HCT116 (cell line): ENCODE data around the gene THSD4. TPM values are rescaled to one million over a fixed set of nuclear protein-coding genes. Genes with fewer than 3 reads are reported as not detected.

Source experiments
- ATAC-seq: fragments of 200-7000 bp; cut with Tn5 transposase; 2 replicates; pipeline ENCODE4 v1.9.1; 2020; ENCODE audit warnings: mild to moderate bottlenecking, moderate library complexity
- BruUV-seq: library from RNA; stranded (reverse); fragments of 400-500 nt; replicated peaks from 2 replicates; lab custom pipeline; 2021; lab: Mats Ljungman, UMichigan
- CTCF ChIA-PET: fragments of 300-600 bp; sonication (Branson Sonifier 250); formaldehyde crosslinking; loops from one replicate; lab custom pipeline; 2021; ENCODE audit warnings: antibody characterized with exemption; lab: Charles Lee
- POLR2A ChIA-PET: fragments of 300-600, 350-600 bp; sonication (Branson Sonifier 250); formaldehyde crosslinking; loops from one replicate; lab custom pipeline; 2021; ENCODE audit warnings: antibody characterized with exemption; lab: Charles Lee
- RAD21 ChIA-PET, 2 experiments: fragments of 300-600 bp; sonication (Branson Sonifier 250); formaldehyde crosslinking; loops; one replicate each; lab custom pipeline; 2023; ENCODE audit warnings: low total read pairs in 2 of 2; ENCODE audit not compliant: uncharacterized antibody in 2 of 2, unreplicated experiment in 2 of 2, low non-redundant PET in 1 of 2; lab: Charles Lee
- DNase-seq: peaks from one replicate; pipeline ENCODE4 v3.0.0-alpha.2; 2010; ENCODE audit warnings: low read depth, low spot score
- H2AFZ ChIP-seq: fragments of 200-600 bp; shearing (Covaris generic), sonication (generic); 2 replicates; pipeline ENCODE4 v1.6.1; 2017; ENCODE audit warnings: low read depth, mixed run types, mixed read lengths, antibody characterized with exemption, low read length; ENCODE audit not compliant: poor library complexity, severe bottlenecking
- H3K27ac ChIP-seq: 2 replicates; pipeline ENCODE4 v1.5.1; 2012; ENCODE audit warnings: low read depth, low read length
- H3K27me3 ChIP-seq: fragments of 200-600 bp; sonication (generic); 2 replicates; pipeline ENCODE4 v1.6.1; 2016; ENCODE audit warnings: mixed run types, low read length, mixed read lengths; ENCODE audit not compliant: insufficient read depth
- H3K36me3 ChIP-seq, 2 experiments: fragments of 200-500 bp in 1 of 2; fragments of 200-600 bp in 1 of 2; sonication (Bioruptor generic) in 1 of 2; sonication (generic) in 1 of 2; 2 replicates each; pipeline versions ENCODE4 v1.5.1 to v1.6.1; 2014 to 2016; ENCODE audit warnings: low read length in 2 of 2, inconsistent platforms in 1 of 2, mixed read lengths in 1 of 2, mixed run types in 1 of 2; ENCODE audit not compliant: insufficient read depth in 2 of 2, control insufficient read depth in 1 of 2
- H3K4me1 ChIP-seq, 2 experiments: fragments of 200-600 bp in 1 of 2; sonication (generic) in 1 of 2; 2 replicates each; pipeline versions ENCODE4 v1.5.1 to v1.6.1; 2012 to 2017; ENCODE audit warnings: low read length in 2 of 2, inconsistent platforms in 1 of 2, mild to moderate bottlenecking in 1 of 2, mixed read lengths in 1 of 2, mixed run types in 1 of 2, moderate library complexity in 1 of 2; ENCODE audit not compliant: insufficient read depth in 2 of 2, control insufficient read depth in 1 of 2
- H3K4me2 ChIP-seq: fragments of 200-600 bp; sonication (generic); 2 replicates; pipeline ENCODE4 v1.6.1; 2017; ENCODE audit warnings: mixed run types, low read length, mixed read lengths
- H3K4me3 ChIP-seq, 2 experiments: fragments of 200-600 bp in 1 of 2; sonication (generic) in 1 of 2; replicated peaks in 1 of 2; 2 replicates each; pipeline ENCODE4 v1.5.1; 2011 to 2016; ENCODE audit warnings: low read length in 2 of 2, control low read depth in 1 of 2, low read depth in 1 of 2, mild to moderate bottlenecking in 1 of 2, mixed read lengths in 1 of 2, mixed run types in 1 of 2
- H3K79me2 ChIP-seq: fragments of 200-600 bp; sonication (generic); 2 replicates; pipeline ENCODE4 v1.6.1; 2017; ENCODE audit warnings: mild to moderate bottlenecking, mixed run types, low read length, moderate library complexity, mixed read lengths; ENCODE audit not compliant: insufficient read depth
- H3K9ac ChIP-seq: fragments of 200-600 bp; sonication (generic); 2 replicates; pipeline ENCODE4 v1.6.1; 2016; ENCODE audit warnings: low read length, mixed read lengths
- H3K9me2 ChIP-seq: fragments of 200-600 bp; sonication (generic), shearing (Covaris generic); 2 replicates; pipeline ENCODE4 v1.6.1; 2017; ENCODE audit warnings: mixed run types, mild to moderate bottlenecking, moderate library complexity; ENCODE audit not compliant: insufficient read depth
- H3K9me3 ChIP-seq, 2 experiments: fragments of 200-500 bp in 1 of 2; fragments of 200-600 bp in 1 of 2; sonication (Bioruptor generic) in 1 of 2; sonication (generic) in 1 of 2; 2 replicates each; pipeline ENCODE4 v1.6.1; 2014 to 2017; ENCODE audit warnings: low read length in 2 of 2, mixed read lengths in 2 of 2, inconsistent platforms in 1 of 2, low read depth in 1 of 2, mild to moderate bottlenecking in 1 of 2, mixed run types in 1 of 2, moderate library complexity in 1 of 2; ENCODE audit not compliant: control insufficient read depth in 1 of 2, insufficient read depth in 1 of 2
- H4K20me1 ChIP-seq: fragments of 200-600 bp; sonication (generic), shearing (Covaris generic); 2 replicates; pipeline ENCODE4 v1.6.1; 2017; ENCODE audit warnings: mixed run types, mild to moderate bottlenecking, moderate library complexity; ENCODE audit not compliant: insufficient read depth
- EZH2phosphoT487 ChIP-seq: fragments of 200-600 bp; IDR thresholded peaks from 2 replicates; pipeline ENCODE4 v1.6.1; 2018; ENCODE audit warnings: antibody characterized with exemption, borderline replicate concordance
- REST ChIP-seq: IDR thresholded peaks from 2 replicates; pipeline ENCODE4 v1.6.1; 2012; ENCODE audit warnings: low read depth
- SIN3A ChIP-seq: IDR thresholded peaks from 2 replicates; pipeline ENCODE4 v1.6.1; 2012; ENCODE audit warnings: low read depth
- SRF ChIP-seq: IDR thresholded peaks from 2 replicates; pipeline ENCODE4 v1.6.1; 2012; ENCODE audit warnings: low read depth
- ZFX ChIP-seq: fragments of 450-650 bp; IDR thresholded peaks from 2 replicates; pipeline ENCODE4 v1.6.1; 2017
- ZNF274 ChIP-seq: fragments of 200-500 bp; sonication (Bioruptor generic); IDR thresholded peaks from 2 replicates; pipeline ENCODE4 v1.6.1; 2014; ENCODE audit warnings: mild to moderate bottlenecking, low read depth, low read length, inconsistent platforms
- intact Hi-C: fragments of 100-400 bp; cut with micrococcal nuclease; formaldehyde crosslinking; loops from 2 replicates; pipeline ENCODE4 v1.10.0; 2022
- total RNA-seq: library from RNA; stranded (reverse); gene quantifications from one replicate; pipeline ENCODE4 v1.2.1, GENCODE V29; 2021; ENCODE audit not compliant: unreplicated experiment
- TF ChIP-seq, protein P1 (sequence below): IDR thresholded peaks from 2 replicates; pipeline ENCODE4 v1.6.1; 2011; ENCODE audit warnings: mild to moderate bottlenecking, low read length, moderate library complexity; ENCODE audit not compliant: insufficient replicate concordance; ENCODE audit errors: extremely low read depth

The THSD4 gene
- total RNA-seq, 1 experiment from 2014 or later: 30.5 TPM

- TF ChIP-seq REST (no peak), SRF (no peak)
Measured at GRCh38 chr15:71707230-71708050, 592.2 kb downstream of the THSD4 start (continued).

GRCh38 chr15:71708051-71708429 lies 592.8 kb downstream of the THSD4 start:
- no peaks in the 10 kb centered on the region for H3K27me3 ChIP-seq
- CTCF ChIA-PET: no interaction called here
- no peaks in the 10 kb centered on the region for H3K9me3 ChIP-seq
- BruUV-seq: no TSS peak
- ATAC-seq: no peak
- DNase-seq: no peak
- H3K4me1 ChIP-seq: 0 out of 4 replicates have a peak, but pooled peaks cover 0 to 3% of the 10 kb centered on the region in 2 experiments
- H3K79me2 ChIP-seq: no peaks in the 10 kb centered on the region
- no peaks in the 10 kb centered on the region for H3K36me3 ChIP-seq
- no peaks in the 10 kb centered on the region for H3K9me2 ChIP-seq
- no peaks in the 10 kb centered on the region for H4K20me1 ChIP-seq
- no peak overlapping the region for H3K9ac ChIP-seq
- no peak overlapping the region for H3K4me2 ChIP-seq
- intact Hi-C loops: no loop called here
- H3K27ac ChIP-seq: no peak overlapping the region
- no peak overlapping the region for H2AFZ ChIP-seq
- H3K4me3 ChIP-seq: no peak overlapping the region
- TF ChIP-seq ZFX: no peak
- TF ChIP-seq EZH2phosphoT487: no peak
- TF ChIP-seq, protein P1, sequence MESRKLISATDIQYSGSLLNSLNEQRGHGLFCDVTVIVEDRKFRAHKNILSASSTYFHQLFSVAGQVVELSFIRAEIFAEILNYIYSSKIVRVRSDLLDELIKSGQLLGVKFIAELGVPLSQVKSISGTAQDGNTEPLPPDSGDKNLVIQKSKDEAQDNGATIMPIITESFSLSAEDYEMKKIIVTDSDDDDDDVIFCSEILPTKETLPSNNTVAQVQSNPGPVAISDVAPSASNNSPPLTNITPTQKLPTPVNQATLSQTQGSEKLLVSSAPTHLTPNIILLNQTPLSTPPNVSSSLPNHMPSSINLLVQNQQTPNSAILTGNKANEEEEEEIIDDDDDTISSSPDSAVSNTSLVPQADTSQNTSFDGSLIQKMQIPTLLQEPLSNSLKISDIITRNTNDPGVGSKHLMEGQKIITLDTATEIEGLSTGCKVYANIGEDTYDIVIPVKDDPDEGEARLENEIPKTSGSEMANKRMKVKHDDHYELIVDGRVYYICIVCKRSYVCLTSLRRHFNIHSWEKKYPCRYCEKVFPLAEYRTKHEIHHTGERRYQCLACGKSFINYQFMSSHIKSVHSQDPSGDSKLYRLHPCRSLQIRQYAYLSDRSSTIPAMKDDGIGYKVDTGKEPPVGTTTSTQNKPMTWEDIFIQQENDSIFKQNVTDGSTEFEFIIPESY: no peak
- TF ChIP-seq REST: no peak
- TF ChIP-seq SIN3A: no peak
- TF ChIP-seq ZNF274: no peak
- RAD21 ChIA-PET: no interaction called here
- POLR2A ChIA-PET: no interaction called here
